Activated naive CD8-positive, alpha-beta T cell treated with anti-CD3 and anti-CD28 coated beads, Interleukin-2, amount 50 U/mL, for 24 hours (primary cell): ENCODE measurements around the gene TMEM144.

Source experiments
- ATAC-seq: fragments of 150-1000 bp; cut with Tn5 transposase; one replicate; pipeline ENCODE4 v1.10.0; 2021
- DNase-seq: peaks from one replicate; pipeline ENCODE4 v3.0.0; 2021
- H3K27ac Mint-ChIP-seq: one replicate; pipeline ENCODE4 v1.8.0; 2021; ENCODE audit warnings: mild to moderate bottlenecking, mixed read lengths
- H3K27me3 Mint-ChIP-seq: one replicate; pipeline ENCODE4 v1.8.0; 2021; ENCODE audit warnings: mixed read lengths
- H3K36me3 Mint-ChIP-seq: one replicate; pipeline ENCODE4 v1.8.0; 2021; ENCODE audit warnings: low read depth, mixed read lengths
- H3K4me1 Mint-ChIP-seq: one replicate; pipeline ENCODE4 v1.8.0; 2021; ENCODE audit warnings: mixed read lengths
- H3K4me3 Mint-ChIP-seq: one replicate; pipeline ENCODE4 v1.8.0; 2021; ENCODE audit warnings: mild to moderate bottlenecking, moderate library complexity, mixed read lengths
- H3K9me3 Mint-ChIP-seq: one replicate; pipeline ENCODE4 v1.8.0; 2021; ENCODE audit warnings: mixed read lengths

Gene TMEM144

DNA sequence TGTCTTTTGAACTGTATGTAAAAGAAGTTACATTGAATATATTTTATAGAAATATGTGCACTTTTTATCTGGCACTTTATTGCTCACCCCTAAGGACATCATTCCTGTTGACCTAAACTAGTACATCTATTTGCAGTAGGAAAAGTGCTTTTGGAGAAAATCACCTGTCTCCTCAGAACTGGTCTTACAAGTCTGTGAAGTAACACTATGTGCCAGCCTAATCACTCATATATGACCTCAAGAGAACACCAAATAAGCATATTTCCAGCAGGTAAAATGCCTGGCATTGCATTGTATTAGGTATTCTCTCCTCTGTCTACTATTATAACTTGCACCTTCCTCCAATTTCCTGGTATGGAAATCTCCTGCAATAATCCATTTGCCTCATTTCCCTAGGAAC is 33.5 kb upstream of the TMEM144 start:
- no peak for DNase-seq
- Mint-ChIP-seq H3K4me3 (no peak overlapping the region), H3K9me3 (no peaks in the 10 kb centered on the region)

DNA sequence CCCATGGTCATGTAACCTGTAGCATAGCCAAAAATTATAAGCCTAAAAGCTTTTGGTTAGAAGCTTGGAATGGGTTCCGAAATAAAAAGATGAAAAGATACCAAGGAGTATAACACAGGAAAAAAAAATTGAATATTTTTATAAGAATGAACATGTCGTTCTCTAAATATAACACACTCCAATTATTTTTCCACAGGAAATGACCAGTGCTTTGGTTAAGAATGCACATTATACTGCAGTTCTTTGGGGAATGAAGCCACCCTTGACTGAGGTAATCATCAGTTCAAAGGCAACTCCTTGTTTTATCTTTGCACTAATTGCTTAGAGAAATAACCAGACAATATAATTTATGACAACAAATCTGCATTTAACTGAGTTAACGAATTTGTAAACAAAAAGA is 30.8 kb upstream of the TMEM144 start:
- Mint-ChIP-seq H3K4me1 (no peaks in the 10 kb centered on the region), H3K9me3 (peaks cover 3% of the 10 kb centered on the region), H3K27me3 (peaks cover 2% of the 10 kb centered on the region), H3K4me3 (no peak overlapping the region), H3K27ac (no peak overlapping the region), H3K36me3 (no peaks in the 10 kb centered on the region)
- DNase-seq: no peak
- no peak for ATAC-seq

More for the DNA sequence above, 33.5 kb upstream of the TMEM144 start:
- Mint-ChIP-seq H3K36me3 (no peaks in the 10 kb centered on the region), H3K27ac (no peak overlapping the region), H3K27me3 (peaks cover 10% of the 10 kb centered on the region), H3K4me1 (peaks cover 1% of the 10 kb centered on the region)
- ATAC-seq: no peak

- H3K27ac Mint-ChIP-seq: no peak overlapping the region
- peaks cover 3% of the 10 kb centered on the region for H3K9me3 Mint-ChIP-seq
- H3K27me3 Mint-ChIP-seq: peaks cover 2% of the 10 kb centered on the region
- H3K4me1 Mint-ChIP-seq: no peaks in the 10 kb centered on the region
- H3K36me3 Mint-ChIP-seq: no peaks in the 10 kb centered on the region
- no peak overlapping the region for H3K4me3 Mint-ChIP-seq
- DNase-seq: no peak
- no peak for ATAC-seq
Measured at GRCh38 chr4:158181906-158182305, 28.4 kb upstream of the TMEM144 start.

DNA sequence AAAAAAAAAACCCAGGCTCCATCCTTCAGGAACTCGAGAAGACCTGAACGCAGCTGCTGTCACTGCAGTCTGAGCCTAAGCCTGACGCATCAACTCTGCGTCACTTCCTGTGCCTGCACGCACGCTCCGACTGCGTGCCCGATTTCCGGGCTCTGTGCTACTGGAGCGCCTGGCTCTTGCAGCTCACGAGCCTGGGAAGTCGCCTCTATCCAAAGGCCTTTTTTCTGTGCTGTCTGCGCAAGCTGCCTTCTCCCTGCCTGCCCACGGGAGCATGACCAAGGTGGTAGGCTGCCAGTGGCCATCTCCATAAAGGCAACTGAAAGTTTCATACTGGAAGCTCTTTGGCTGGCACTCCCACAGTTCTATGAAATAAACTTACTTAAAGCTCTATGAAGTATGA is 27.6 kb upstream of the TMEM144 start:
- H3K9me3 Mint-ChIP-seq: peaks cover 3% of the 10 kb centered on the region
- no peak for ATAC-seq
- H3K4me1 Mint-ChIP-seq: no peaks in the 10 kb centered on the region
- H3K36me3 Mint-ChIP-seq: no peaks in the 10 kb centered on the region
- H3K27ac Mint-ChIP-seq: no peak overlapping the region
- no peak overlapping the region for H3K4me3 Mint-ChIP-seq
- H3K27me3 Mint-ChIP-seq: peaks cover 2% of the 10 kb centered on the region
- no peak for DNase-seq

DNA sequence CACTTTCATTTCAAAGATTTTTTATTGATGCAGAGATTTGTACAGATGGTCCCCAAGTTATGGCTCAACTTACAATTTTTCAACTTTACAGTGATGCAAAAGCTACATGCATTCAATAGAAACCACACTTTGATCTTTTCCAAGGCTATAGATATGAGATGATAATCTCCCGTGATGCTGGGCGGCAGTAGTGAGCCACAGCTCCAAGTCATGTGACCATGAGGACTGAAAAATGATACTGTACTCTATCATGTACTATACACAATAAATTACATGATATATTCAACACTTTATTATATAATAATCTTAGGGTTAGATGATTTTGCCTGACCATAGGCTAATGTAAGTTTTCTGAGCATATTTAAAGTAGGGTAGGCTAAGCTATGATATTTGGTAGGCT is 23.5 kb upstream of the TMEM144 start:
- Mint-ChIP-seq H3K4me3 (no peak overlapping the region), H3K27ac (no peak overlapping the region), H3K9me3 (peaks cover 3% of the 10 kb centered on the region), H3K27me3 (no peaks in the 10 kb centered on the region), H3K36me3 (no peaks in the 10 kb centered on the region), H3K4me1 (no peaks in the 10 kb centered on the region)
- ATAC-seq (no peak), DNase-seq (no peak)

GRCh38 chr4:158189422-158189821 is 20.9 kb upstream of the TMEM144 start:
- no peak for DNase-seq
- Mint-ChIP-seq H3K36me3 (no peaks in the 10 kb centered on the region), H3K4me1 (no peaks in the 10 kb centered on the region), H3K27me3 (peaks cover 3% of the 10 kb centered on the region), H3K9me3 (no peaks in the 10 kb centered on the region), H3K27ac (no peak overlapping the region), H3K4me3 (no peak overlapping the region)
- no peak for ATAC-seq

DNA sequence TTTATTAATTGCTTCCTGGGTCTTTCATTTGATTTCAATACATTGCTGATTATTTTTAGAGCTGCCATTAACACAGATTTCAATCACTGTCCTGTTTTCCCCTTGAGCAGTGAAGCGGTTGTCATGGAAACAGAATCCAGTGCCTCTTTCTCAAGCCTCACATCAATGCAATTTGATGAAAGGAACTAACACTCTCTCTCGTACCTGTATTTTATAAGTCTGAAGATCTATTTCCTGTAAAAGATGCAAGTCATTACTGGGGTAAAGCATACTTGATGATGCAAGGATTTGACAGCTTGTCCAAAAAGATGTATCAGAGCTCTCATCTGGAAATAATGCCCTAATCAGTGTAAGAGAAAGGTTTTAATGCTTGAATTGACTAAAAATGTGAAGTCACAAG is 19.6 kb upstream of the TMEM144 start:
- ATAC-seq (no peak), DNase-seq (no peak)
- no peaks in the 10 kb centered on the region for H3K36me3 Mint-ChIP-seq
- no peaks in the 10 kb centered on the region for H3K4me1 Mint-ChIP-seq
- H3K4me3 Mint-ChIP-seq: no peak overlapping the region
- H3K27me3 Mint-ChIP-seq: peaks cover 3% of the 10 kb centered on the region
- H3K9me3 Mint-ChIP-seq: no peaks in the 10 kb centered on the region
- H3K27ac Mint-ChIP-seq: no peak overlapping the region

DNA sequence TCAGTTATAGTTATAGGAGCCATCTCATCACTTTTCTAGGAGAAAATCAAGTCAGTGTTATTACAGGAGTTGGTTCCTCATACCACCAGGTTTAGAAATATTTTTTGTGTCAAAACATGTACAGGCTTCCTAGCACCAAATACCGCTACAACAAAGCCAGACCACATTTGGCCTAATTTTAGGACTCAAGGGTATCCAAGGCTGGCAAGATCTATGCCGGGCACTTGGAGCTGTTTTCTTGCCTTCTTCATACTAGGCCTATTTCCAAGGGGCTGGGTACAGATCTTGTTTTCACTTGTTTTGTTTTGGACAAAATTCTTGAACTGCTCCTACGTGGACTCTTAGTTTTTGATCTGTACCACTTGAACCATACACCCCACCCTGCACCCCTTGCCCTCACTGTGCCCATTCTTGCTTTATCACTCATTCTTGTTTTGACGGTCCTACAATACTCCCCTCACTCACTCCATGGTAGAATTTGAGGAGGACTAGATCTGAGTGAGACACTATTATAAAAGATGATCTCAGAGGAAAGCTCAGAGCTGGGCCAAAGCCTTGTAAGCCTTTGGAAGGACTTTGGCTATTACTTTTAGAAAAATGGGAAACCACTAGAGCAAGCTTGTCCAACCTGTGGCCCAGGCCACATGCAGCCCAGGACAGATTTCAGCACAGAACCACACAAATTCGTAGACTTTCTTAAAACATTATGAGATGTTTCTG is 17.7 kb upstream of the TMEM144 start:
- Mint-ChIP-seq H3K4me3 (no peak overlapping the region), H3K4me1 (no peaks in the 10 kb centered on the region), H3K36me3 (no peaks in the 10 kb centered on the region), H3K27ac (no peak overlapping the region), H3K9me3 (no peaks in the 10 kb centered on the region), H3K27me3 (peaks cover 3% of the 10 kb centered on the region)
- no peak for ATAC-seq
- DNase-seq: no peak

DNA sequence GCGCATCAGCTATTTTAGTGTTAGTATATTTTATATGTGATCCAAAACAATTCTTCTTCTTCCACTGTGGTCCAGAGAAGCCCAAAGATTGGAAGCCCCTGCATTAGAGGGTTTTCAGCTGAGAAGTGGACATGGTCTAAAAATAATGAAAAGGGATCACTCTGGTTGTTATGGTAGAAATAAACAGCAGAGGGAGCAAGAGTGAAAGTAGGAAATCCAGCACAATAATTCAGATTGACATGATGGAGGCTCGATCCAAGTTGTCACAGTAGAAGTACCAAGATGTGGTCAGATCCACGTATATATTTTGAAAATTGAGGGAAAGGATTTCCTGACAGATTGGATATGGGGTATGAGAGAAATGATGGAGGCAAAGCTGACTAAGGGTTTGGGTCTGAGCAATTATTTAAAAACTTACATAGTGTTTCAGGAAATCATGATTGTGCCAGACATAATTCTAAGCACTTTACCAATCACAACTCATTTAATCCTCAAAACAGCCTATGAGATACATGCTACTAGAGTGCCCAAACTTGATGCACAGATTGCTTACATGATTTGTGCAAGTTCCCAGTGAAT is 17.0 kb upstream of the TMEM144 start:
- no peak overlapping the region for H3K4me3 Mint-ChIP-seq
- H3K27me3 Mint-ChIP-seq: peaks cover 3% of the 10 kb centered on the region
- no peak for ATAC-seq
- no peak overlapping the region for H3K27ac Mint-ChIP-seq
- H3K36me3 Mint-ChIP-seq: no peaks in the 10 kb centered on the region
- no peaks in the 10 kb centered on the region for H3K9me3 Mint-ChIP-seq
- no peak for DNase-seq
- no peaks in the 10 kb centered on the region for H3K4me1 Mint-ChIP-seq

GRCh38 chr4:158195297-158195696 is 15.0 kb upstream of the TMEM144 start:
- ATAC-seq: no peak

GRCh38 chr4:158197194-158197776 is 13.0 kb upstream of the TMEM144 start:
- no peak for DNase-seq
- ATAC-seq: no peak
- Mint-ChIP-seq H3K4me3 (no peak overlapping the region), H3K27ac (no peak overlapping the region), H3K4me1 (no peaks in the 10 kb centered on the region), H3K27me3 (peaks cover 3% of the 10 kb centered on the region), H3K36me3 (no peaks in the 10 kb centered on the region), H3K9me3 (no peaks in the 10 kb centered on the region)

More at GRCh38 chr4:158195297-158195696, 15.0 kb upstream of the TMEM144 start:
- H3K36me3 Mint-ChIP-seq: no peaks in the 10 kb centered on the region
- H3K4me3 Mint-ChIP-seq: no peak overlapping the region
- no peak overlapping the region for H3K27ac Mint-ChIP-seq
- H3K27me3 Mint-ChIP-seq: peaks cover 3% of the 10 kb centered on the region
- DNase-seq: no peak
- no peaks in the 10 kb centered on the region for H3K9me3 Mint-ChIP-seq
- H3K4me1 Mint-ChIP-seq: no peaks in the 10 kb centered on the region

DNA sequence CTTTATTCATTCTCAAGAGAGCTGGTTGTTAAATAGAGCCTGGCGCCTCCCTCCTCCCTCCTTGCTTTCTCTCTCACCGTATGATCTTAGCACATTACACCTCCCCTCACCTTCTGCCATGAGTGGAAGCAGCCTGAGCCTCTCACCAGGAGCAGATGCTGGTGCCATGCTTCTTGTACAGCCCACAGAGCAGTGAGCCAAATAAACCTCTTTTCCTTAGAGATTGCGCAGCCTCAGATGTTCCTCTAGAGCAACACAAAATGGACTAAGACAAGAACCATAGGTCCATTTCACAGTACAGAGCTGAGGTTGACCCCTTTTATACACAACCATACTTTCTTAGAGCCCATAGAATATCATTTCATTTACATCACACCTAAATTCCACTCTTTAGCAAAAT is 10.1 kb upstream of the TMEM144 start:
- Mint-ChIP-seq H3K27me3 (no peaks in the 10 kb centered on the region), H3K9me3 (no peaks in the 10 kb centered on the region), H3K27ac (no peak overlapping the region), H3K36me3 (no peaks in the 10 kb centered on the region), H3K4me1 (no peaks in the 10 kb centered on the region), H3K4me3 (no peak overlapping the region)
- ATAC-seq (no peak), DNase-seq (no peak)

- no peaks in the 10 kb centered on the region for H3K27me3 Mint-ChIP-seq
- H3K4me1 Mint-ChIP-seq: no peaks in the 10 kb centered on the region
- H3K4me3 Mint-ChIP-seq: no peak overlapping the region
- no peaks in the 10 kb centered on the region for H3K36me3 Mint-ChIP-seq
- DNase-seq (no peak), ATAC-seq (no peak)
- no peaks in the 10 kb centered on the region for H3K9me3 Mint-ChIP-seq
- no peak overlapping the region for H3K27ac Mint-ChIP-seq
Measured at GRCh38 chr4:158201322-158201721, 9.0 kb upstream of the TMEM144 start.

GRCh38 chr4:158201876-158202275 is 8.4 kb upstream of the TMEM144 start:
- Mint-ChIP-seq H3K4me3 (no peak overlapping the region), H3K27ac (no peak overlapping the region), H3K36me3 (no peaks in the 10 kb centered on the region), H3K27me3 (no peaks in the 10 kb centered on the region), H3K9me3 (no peaks in the 10 kb centered on the region), H3K4me1 (no peaks in the 10 kb centered on the region)
- ATAC-seq (no peak), DNase-seq (no peak)

- H3K4me1 Mint-ChIP-seq: no peaks in the 10 kb centered on the region
- ATAC-seq (no peak), DNase-seq (no peak)
- H3K27me3 Mint-ChIP-seq: peaks cover 2% of the 10 kb centered on the region
- no peak overlapping the region for H3K4me3 Mint-ChIP-seq
- H3K27ac Mint-ChIP-seq: no peak overlapping the region
- H3K36me3 Mint-ChIP-seq: no peaks in the 10 kb centered on the region
- no peaks in the 10 kb centered on the region for H3K9me3 Mint-ChIP-seq
Measured at GRCh38 chr4:158202481-158202880, 7.8 kb upstream of the TMEM144 start.
